Upper lobe of left lung (tissue), 6 donors: Measurements from ENCODE around the gene CCDC183. TPM values are rescaled to one million over a fixed set of nuclear protein-coding genes. Genes with fewer than 3 reads are reported as not detected.
A peak's percentile ranks its signal among the peaks of the same experiment; 100 is the strongest.
"Not testable (repeated sequence)": the region's sequence is repeated elsewhere in the genome, so short reads cannot be mapped to it uniquely, and the experiment has no call there.

Experiments used
- ATAC-seq, 2 donors: fragments of 200-7000 bp; cut with Tn5 transposase; one replicate each; pipeline ENCODE4 v1.9.1; 2022; ENCODE audit warnings: mild to moderate bottlenecking in 2 of 2, moderate library complexity in 2 of 2; ENCODE audit not compliant: low FRiP score in 2 of 2
- DNase-seq, 2 donors: peaks; one replicate each; pipeline ENCODE4 v3.0.0-alpha.2; 2019 to 2020
- H3K27ac ChIP-seq, 4 donors: fragments of 200-600 bp; sonication (generic); one replicate each; pipeline ENCODE4 v1.5.1; 2016 to 2019
- H3K27me3 ChIP-seq, 4 donors: fragments of 200-600 bp; sonication (generic); one replicate each; pipeline ENCODE4 v1.5.1; 2017 to 2019
- H3K36me3 ChIP-seq, 4 donors: fragments of 200-600 bp; sonication (generic); one replicate each; pipeline ENCODE4 v1.5.1; 2016 to 2019
- H3K4me1 ChIP-seq, 4 donors: fragments of 200-600 bp; sonication (generic); one replicate each; pipeline ENCODE4 v1.5.1; 2018 to 2019
- H3K4me3 ChIP-seq, 4 donors: fragments of 200-600 bp; sonication (generic); one replicate each; pipeline ENCODE4 v1.5.1; 2017 to 2019; ENCODE audit warnings: mild to moderate bottlenecking in 2 of 4, moderate library complexity in 1 of 4
- H3K9me3 ChIP-seq, 4 donors: fragments of 200-600 bp; sonication (generic); one replicate each; pipeline ENCODE4 v1.5.1; 2018 to 2019
- EP300 ChIP-seq, 4 donors: sonication (generic); formaldehyde crosslinking; IDR thresholded peaks; one replicate each; pipeline ENCODE4 v1.5.1; 2017; ENCODE audit warnings: antibody characterized with exemption in 4 of 4, control low read depth in 2 of 4
- POLR2A ChIP-seq, 4 donors: fragments of 450-650 bp; IDR thresholded peaks; one replicate each; pipeline ENCODE4 v1.5.1; 2016 to 2017; ENCODE audit warnings: antibody characterized with exemption in 4 of 4, mild to moderate bottlenecking in 2 of 4
- POLR2AphosphoS5 ChIP-seq, 2 donors: sonication (generic); formaldehyde crosslinking; IDR thresholded peaks; one replicate each; pipeline ENCODE4 v1.5.1; 2017; ENCODE audit warnings: antibody characterized with exemption in 2 of 2
- WGBS, 2 donors: methylation state at CpG; one replicate each; pipeline ENCODE4 v1.1.5; 2017 to 2018; 5-methylcytosine and 5-hydroxymethylcytosine counted together
- total RNA-seq, 6 donors: library from RNA; depleted of rRNA in 4 of 6; stranded (reverse); fragments of >200 nt in 4 of 6; gene quantifications; one replicate each; pipeline versions ENCODE4 v1.1.0 to v1.2.1, GENCODE V29; 2016 to 2021
- TF ChIP-seq, protein P1 (sequence below), 6 experiments: fragments of 450-650 bp in 4 of 6; fragments of 200-600 bp in 2 of 6; sonication (generic) in 2 of 6; IDR thresholded peaks; one replicate each; pipeline ENCODE4 v1.5.1; 2016 to 2019; ENCODE audit warnings: antibody characterized with exemption in 6 of 6
- donor health status: DM: no; HTN: no; CAD: no; lungs with moderate emphysema.
- donor health status: DM: no; HTN: yes; CAD: no; lungs with severe emphysema.

The CCDC183 gene
- total RNA-seq, 6 donors from 2014 or later, result 1.9 to 130 (median 6.6) TPM

DNA sequence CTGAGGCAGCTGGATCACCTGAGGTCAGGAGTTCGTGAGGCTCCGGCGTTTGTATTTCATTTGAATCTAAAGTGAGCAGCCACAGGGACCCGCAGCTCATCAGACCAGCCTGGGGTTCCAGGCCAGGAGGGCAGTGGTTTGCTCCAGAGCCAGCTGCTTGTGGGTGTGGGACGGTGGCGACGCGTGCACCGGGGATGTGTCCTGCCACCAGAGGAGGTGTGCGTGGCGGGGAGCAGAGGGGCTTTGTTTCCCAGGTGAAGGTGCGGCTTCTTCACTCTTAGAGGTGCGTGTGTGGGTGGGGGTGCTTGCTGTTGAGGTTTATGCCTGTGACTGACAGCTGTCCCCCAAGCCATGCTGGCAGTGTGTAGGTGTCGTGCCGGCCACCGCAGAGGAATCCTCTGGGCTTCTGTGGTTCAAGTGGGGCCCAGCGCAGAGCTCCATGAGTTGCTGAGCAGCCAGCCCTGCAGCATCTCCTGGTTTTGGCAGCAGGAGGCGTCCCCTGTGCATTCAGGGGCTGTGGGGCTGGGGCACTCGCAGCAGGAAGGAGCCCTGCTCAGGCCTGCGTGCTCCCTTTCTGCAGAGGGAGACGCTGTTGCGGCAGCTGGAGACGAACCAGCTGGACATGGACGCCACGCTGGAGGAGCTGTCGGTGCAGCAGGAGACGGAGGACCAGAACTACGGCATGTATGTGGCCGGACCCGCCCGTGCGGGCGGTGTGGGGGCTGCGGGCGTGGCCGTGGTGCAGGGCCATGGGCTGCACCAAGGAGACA is 39.2 kb downstream of the CCDC183 start:
- ATAC-seq (no peak), DNase-seq (peak in 1 of 2 donors; percentile 75)
- Histone ChIP-seq H3K4me3 (no peak overlapping the region), H3K9me3 (no peaks in the 10 kb centered on the region), H3K36me3 (peaks cover 0 to 82% (median 54%) of the 10 kb centered on the region in 4 donors), H3K27ac (no peak overlapping the region), H3K27me3 (no peaks in the 10 kb centered on the region), H3K4me1 (no peaks in the 10 kb centered on the region)
- TF ChIP-seq, protein P1, sequence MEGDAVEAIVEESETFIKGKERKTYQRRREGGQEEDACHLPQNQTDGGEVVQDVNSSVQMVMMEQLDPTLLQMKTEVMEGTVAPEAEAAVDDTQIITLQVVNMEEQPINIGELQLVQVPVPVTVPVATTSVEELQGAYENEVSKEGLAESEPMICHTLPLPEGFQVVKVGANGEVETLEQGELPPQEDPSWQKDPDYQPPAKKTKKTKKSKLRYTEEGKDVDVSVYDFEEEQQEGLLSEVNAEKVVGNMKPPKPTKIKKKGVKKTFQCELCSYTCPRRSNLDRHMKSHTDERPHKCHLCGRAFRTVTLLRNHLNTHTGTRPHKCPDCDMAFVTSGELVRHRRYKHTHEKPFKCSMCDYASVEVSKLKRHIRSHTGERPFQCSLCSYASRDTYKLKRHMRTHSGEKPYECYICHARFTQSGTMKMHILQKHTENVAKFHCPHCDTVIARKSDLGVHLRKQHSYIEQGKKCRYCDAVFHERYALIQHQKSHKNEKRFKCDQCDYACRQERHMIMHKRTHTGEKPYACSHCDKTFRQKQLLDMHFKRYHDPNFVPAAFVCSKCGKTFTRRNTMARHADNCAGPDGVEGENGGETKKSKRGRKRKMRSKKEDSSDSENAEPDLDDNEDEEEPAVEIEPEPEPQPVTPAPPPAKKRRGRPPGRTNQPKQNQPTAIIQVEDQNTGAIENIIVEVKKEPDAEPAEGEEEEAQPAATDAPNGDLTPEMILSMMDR (IDR thresholded peaks at IDR 0.05), result no peak
- no peak for TF ChIP-seq POLR2AphosphoS5 (IDR thresholded peaks at IDR 0.05)
- TF ChIP-seq EP300 (IDR thresholded peaks at IDR 0.05), result no peak
- TF ChIP-seq POLR2A (IDR thresholded peaks at IDR 0.05), result no peak
- 94 to 95% methylated on average over 24 to 36 of the region's 36 CpGs for WGBS, 2 donors

DNA sequence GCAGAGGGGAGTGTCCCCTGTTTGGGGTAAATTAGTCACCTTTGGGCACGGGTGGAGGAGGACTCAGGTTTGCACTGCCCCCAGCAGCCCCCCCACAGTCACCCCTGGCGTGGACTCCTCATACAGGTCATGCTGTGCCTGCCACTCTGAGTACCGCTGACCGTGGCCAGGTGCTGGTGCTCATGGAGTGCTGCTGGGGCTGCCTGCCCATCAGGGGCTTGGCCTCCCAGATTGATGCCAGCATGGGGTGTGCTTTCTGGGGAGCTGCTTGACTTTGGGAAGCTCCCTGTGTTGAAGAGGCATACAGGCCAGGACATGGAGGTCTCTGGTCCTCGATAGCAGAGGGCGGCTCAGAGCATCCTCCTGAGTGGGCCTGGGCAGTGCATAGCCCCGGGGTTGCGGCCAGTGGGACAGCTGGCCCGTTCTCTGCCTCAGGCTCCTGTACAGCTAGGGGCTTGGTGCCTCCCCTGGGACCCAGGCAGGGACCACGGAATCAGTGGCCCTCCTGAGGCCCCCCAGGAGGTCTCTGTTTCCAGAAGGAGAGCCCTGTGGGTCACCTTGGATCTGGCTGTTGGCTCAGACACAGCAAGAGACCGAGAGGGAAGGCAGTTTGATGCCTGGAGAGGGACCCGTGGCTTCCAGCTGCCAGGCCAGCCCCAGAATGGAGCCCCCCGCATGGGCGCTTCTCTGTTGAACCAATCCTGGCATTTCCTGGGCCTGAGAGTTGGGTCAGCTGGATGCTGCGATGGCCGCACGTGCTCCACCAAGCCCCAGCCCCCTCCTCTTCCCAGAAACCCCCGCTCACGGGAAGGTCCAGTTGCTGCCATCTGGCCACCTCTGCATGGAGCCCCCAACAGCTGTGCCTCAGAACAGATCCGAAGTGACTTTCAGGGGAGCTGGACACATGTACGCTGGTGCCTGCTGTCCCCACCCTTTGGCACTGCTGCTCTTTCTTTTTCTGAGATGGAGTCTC is 40.1 kb downstream of the CCDC183 start:
- ATAC-seq, result peak in 1 of 2 donors; percentile 21
- no peak overlapping the region for H3K4me3 ChIP-seq
- no peak overlapping the region for H3K27ac ChIP-seq
- peaks cover 0 to 2% (median under 1%) of the 10 kb centered on the region in 4 donors for H3K4me1 ChIP-seq
- H3K27me3 ChIP-seq, result no peaks in the 10 kb centered on the region
- DNase-seq, result peak in 1 of 2 donors; percentile 37
- no peak for TF ChIP-seq EP300 (IDR thresholded peaks at IDR 0.05)
- TF ChIP-seq, protein P1 (IDR thresholded peaks at IDR 0.05), result no peak
- no peak for TF ChIP-seq POLR2AphosphoS5 (IDR thresholded peaks at IDR 0.05)
- no peak for TF ChIP-seq POLR2A (IDR thresholded peaks at IDR 0.05)
- no peaks in the 10 kb centered on the region for H3K9me3 ChIP-seq
- peaks cover 0 to 79% (median 54%) of the 10 kb centered on the region in 4 donors for H3K36me3 ChIP-seq
- WGBS, 2 donors, result 93 to 100% methylated on average over 4 to 13 of the region's 21 CpGs

DNA sequence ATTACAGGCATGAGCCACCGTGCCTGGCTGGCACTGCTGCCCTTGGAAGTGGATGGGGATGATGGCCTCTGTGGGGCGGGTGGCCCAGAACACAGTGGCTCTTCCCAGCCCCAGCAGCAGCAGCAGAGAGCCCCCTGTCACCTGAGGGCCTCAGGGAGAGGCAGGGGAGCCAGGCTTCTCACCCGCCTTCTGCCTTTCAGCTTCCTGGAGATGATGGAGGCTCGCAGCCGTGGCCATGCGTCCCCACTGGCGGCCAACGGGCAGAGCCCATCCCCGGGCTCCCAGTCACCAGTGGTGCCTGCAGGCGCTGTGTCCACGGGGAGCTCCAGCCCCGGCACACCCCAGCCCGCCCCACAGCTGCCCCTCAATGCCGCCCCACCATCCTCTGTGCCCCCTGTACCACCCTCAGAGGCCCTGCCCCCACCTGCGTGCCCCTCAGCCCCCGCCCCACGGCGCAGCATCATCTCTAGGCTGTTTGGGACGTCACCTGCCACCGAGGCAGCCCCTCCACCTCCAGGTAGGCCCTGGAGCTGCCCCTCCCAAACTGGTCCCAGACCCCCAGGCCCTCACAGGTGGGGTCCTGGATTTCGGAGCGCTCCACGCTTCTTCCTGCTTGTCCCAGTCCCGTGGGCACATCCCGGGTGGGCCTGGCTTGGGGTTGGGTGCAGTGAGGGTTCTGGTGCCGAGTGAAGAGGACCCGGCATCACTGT is 41.2 kb downstream of the CCDC183 start:
- peaks cover 0 to 68% (median 45%) of the 10 kb centered on the region in 4 donors for H3K36me3 ChIP-seq
- no peak for ATAC-seq
- TF ChIP-seq POLR2AphosphoS5 (IDR thresholded peaks at IDR 0.05) (no peak), POLR2A (IDR thresholded peaks at IDR 0.05) (no peak), EP300 (IDR thresholded peaks at IDR 0.05) (no peak)
- TF ChIP-seq, protein P1 (IDR thresholded peaks at IDR 0.05), result no peak
- 89 to 100% methylated on average over 1 to 12 of the region's 27 CpGs for WGBS, 2 donors
- peak in 1 of 2 donors; percentile 72 for DNase-seq
- H3K4me3 ChIP-seq, result no peak overlapping the region
- no peaks in the 10 kb centered on the region for H3K9me3 ChIP-seq
- H3K27ac ChIP-seq, result no peak overlapping the region
- H3K4me1 ChIP-seq, result peaks cover 4 to 12% (median 10%) of the 10 kb centered on the region in 4 donors
- H3K27me3 ChIP-seq, result no peaks in the 10 kb centered on the region

DNA sequence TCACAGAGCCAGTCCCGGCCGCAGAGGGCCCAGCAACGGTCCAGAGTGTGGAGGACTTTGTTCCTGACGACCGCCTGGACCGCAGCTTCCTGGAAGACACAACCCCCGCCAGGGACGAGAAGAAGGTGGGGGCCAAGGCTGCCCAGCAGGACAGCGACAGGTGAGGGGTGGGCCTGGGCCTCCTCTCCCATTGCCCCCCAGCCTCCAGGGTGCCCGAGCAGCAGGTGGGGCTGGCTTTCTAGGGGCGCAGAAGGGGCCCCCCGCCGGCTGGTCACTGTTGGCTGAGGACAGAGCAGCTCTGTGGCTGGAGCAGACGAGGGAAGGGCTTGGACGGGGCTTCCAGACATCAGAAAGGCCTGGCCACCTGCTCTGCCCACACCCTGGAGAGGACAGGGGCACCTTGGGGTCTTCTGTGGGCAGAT is 41.7 kb downstream of the CCDC183 start:
- H3K36me3 ChIP-seq, result peaks cover 0 to 63% (median 41%) of the 10 kb centered on the region in 4 donors
- H3K4me1 ChIP-seq, result peaks cover 10 to 18% (median 16%) of the 10 kb centered on the region in 4 donors
- not testable (repeated sequence) for ATAC-seq, H3K4me3 ChIP-seq, H3K27me3 ChIP-seq, H3K27ac ChIP-seq, H3K9me3 ChIP-seq
- peak in 1 of 2 donors; percentile 63 for DNase-seq
- 95 to 96% methylated on average over 4 to 13 of the region's 15 CpGs for WGBS, 2 donors
